RWPE2 (cell line): ENCODE data around the gene RHBDL1.

Source experiments
- ATAC-seq: fragments of 200-7000 bp; cut with Tn5 transposase; 3 replicates; pipeline ENCODE4 v1.9.1; 2021; ENCODE audit warnings: low read depth
- DNase-seq: peaks from one replicate; pipeline ENCODE4 v3.0.0-alpha.2; 2020; ENCODE audit warnings: low spot score
- H3K27ac ChIP-seq: fragments of 450-650 bp; 2 replicates; pipeline ENCODE4 v1.5.1; 2017; ENCODE audit warnings: mild to moderate bottlenecking; ENCODE audit not compliant: poor library complexity, severe bottlenecking
- H3K27me3 ChIP-seq: fragments of 250-450 bp; sonication (Bioruptor Pico); 2 replicates; pipeline ENCODE4 v1.5.1; 2021; ENCODE audit warnings: mild to moderate bottlenecking, moderate library complexity; ENCODE audit not compliant: insufficient read depth, poor library complexity, severe bottlenecking
- H3K36me3 ChIP-seq: fragments of 250-450 bp; sonication (Bioruptor Pico); 2 replicates; pipeline ENCODE4 v1.5.1; 2020; ENCODE audit warnings: low read depth, mild to moderate bottlenecking, moderate library complexity
- H3K4me1 ChIP-seq: fragments of 250-450 bp; sonication (Bioruptor Pico); 2 replicates; pipeline ENCODE4 v1.5.1; 2021; ENCODE audit warnings: mild to moderate bottlenecking, moderate library complexity; ENCODE audit not compliant: insufficient read depth, poor library complexity, severe bottlenecking
- H3K4me3 ChIP-seq: fragments of 250-450 bp; sonication (Bioruptor Pico); 2 replicates; pipeline ENCODE4 v1.5.1; 2021; ENCODE audit warnings: mild to moderate bottlenecking, moderate library complexity; ENCODE audit not compliant: severe bottlenecking
- H3K9me3 ChIP-seq: fragments of 250-450 bp; sonication (Bioruptor Pico); 2 replicates; pipeline ENCODE4 v1.5.1; 2021; ENCODE audit warnings: mild to moderate bottlenecking, moderate library complexity; ENCODE audit not compliant: severe bottlenecking
- CTCF ChIP-seq: fragments of 450-650 bp; IDR thresholded peaks from one replicate; pipeline ENCODE4 v1.5.1; 2017; ENCODE audit warnings: mild to moderate bottlenecking, moderate library complexity; ENCODE audit not compliant: poor library complexity, severe bottlenecking

Gene RHBDL1

GRCh38 chr16:637081-638018 lies 38.1 kb upstream of the RHBDL1 start:
- Histone ChIP-seq H3K27ac (peak overlapping the region; percentile 44), H3K27me3 (no peaks in the 10 kb centered on the region), H3K36me3 (no peaks in the 10 kb centered on the region), H3K4me1 (no peaks in the 10 kb centered on the region), H3K4me3 (peak overlapping the region; percentile 82), H3K9me3 (no peaks in the 10 kb centered on the region)
- DNase-seq (no peak), ATAC-seq (no peak)
- no peak for TF ChIP-seq CTCF

GRCh38 chr16:638034-638543 lies 37.4 kb upstream of the RHBDL1 start:
- H3K36me3 ChIP-seq = no peaks in the 10 kb centered on the region
- no peaks in the 10 kb centered on the region for H3K27me3 ChIP-seq
- no peak for TF ChIP-seq CTCF
- no peak overlapping the region for H3K27ac ChIP-seq
- H3K4me1 ChIP-seq = no peaks in the 10 kb centered on the region
- no peak overlapping the region for H3K4me3 ChIP-seq
- H3K9me3 ChIP-seq = no peaks in the 10 kb centered on the region
- no peak for ATAC-seq
- DNase-seq = no peak

GRCh38 chr16:638836-639235 lies 36.6 kb upstream of the RHBDL1 start:
- Histone ChIP-seq H3K4me1 (no peaks in the 10 kb centered on the region), H3K36me3 (no peaks in the 10 kb centered on the region), H3K4me3 (no peak overlapping the region), H3K27ac (no peak overlapping the region), H3K9me3 (no peaks in the 10 kb centered on the region), H3K27me3 (no peaks in the 10 kb centered on the region)
- no peak for TF ChIP-seq CTCF
- DNase-seq (no peak), ATAC-seq (no peak)

- Histone ChIP-seq H3K9me3 (no peaks in the 10 kb centered on the region), H3K27ac (no peak overlapping the region), H3K36me3 (no peaks in the 10 kb centered on the region), H3K4me3 (no peak overlapping the region), H3K27me3 (no peaks in the 10 kb centered on the region), H3K4me1 (peaks cover 5% of the 10 kb centered on the region)
- ATAC-seq = no peak
- no peak for TF ChIP-seq CTCF
- DNase-seq = no peak
These were observed 34.9 kb upstream of the RHBDL1 start for GRCh38 chr16:640614-641013.
